ENCODE data around the gene TASP1. TPM values are rescaled to one million over a fixed set of nuclear protein-coding genes. Genes with fewer than 3 reads are reported as not detected.

The TASP1 gene
- total RNA-seq, 1 donor from 2014 or later = 22.8 TPM

DNA sequence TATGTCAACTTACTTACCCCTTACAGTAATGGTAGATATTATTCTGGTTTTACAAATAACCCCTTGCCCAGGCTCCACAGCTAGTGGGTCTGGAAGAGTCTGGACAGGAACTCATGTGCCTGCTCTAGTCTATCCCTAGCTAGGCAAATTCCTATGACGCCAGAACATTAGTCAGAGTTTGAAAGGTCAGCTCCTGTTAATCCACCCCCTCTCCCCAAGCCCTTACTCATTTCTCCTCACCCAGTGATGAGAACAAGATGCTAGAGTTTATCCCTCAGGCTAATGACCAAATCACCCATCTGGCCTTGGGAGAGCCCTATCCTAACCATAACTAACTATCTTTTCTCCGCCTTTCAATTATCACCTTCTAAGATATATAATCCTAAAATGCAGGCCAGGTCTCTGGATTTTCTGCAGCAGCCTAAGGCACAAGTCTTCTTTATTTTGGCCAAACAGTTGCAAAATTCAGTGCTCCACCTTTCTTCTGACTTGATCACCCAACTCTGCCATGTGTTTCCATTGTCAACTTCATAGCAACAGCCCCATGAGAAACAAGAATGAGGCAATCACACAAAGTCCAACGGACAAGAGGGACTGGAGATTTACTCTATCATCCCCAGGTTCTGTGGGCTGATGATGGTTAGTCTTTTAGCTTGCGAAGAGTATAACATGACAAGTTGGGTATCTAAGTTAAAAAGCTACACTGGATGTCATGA is 113.3 kb downstream of the TASP1 start:
- no peak overlapping the region for H3K4me3 Mint-ChIP-seq
- H3K27ac Mint-ChIP-seq = no peak overlapping the region
- no peak for DNase-seq (ENCODE audit: low spot score in 2 of 2, unreplicated experiment in 2 of 2)
- no peaks in the 10 kb centered on the region for H3K4me1 Mint-ChIP-seq
- peaks cover 38% of the 10 kb centered on the region for H3K36me3 Mint-ChIP-seq
- H3K27me3 Mint-ChIP-seq (ENCODE audit: low read depth) = no peaks in the 10 kb centered on the region
- TF ChIP-seq, protein P1, sequence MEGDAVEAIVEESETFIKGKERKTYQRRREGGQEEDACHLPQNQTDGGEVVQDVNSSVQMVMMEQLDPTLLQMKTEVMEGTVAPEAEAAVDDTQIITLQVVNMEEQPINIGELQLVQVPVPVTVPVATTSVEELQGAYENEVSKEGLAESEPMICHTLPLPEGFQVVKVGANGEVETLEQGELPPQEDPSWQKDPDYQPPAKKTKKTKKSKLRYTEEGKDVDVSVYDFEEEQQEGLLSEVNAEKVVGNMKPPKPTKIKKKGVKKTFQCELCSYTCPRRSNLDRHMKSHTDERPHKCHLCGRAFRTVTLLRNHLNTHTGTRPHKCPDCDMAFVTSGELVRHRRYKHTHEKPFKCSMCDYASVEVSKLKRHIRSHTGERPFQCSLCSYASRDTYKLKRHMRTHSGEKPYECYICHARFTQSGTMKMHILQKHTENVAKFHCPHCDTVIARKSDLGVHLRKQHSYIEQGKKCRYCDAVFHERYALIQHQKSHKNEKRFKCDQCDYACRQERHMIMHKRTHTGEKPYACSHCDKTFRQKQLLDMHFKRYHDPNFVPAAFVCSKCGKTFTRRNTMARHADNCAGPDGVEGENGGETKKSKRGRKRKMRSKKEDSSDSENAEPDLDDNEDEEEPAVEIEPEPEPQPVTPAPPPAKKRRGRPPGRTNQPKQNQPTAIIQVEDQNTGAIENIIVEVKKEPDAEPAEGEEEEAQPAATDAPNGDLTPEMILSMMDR (IDR thresholded peaks at IDR 0.05; ENCODE audit: unreplicated experiment) = no peak
- peaks cover 12% of the 10 kb centered on the region for H3K9me3 Mint-ChIP-seq

DNA sequence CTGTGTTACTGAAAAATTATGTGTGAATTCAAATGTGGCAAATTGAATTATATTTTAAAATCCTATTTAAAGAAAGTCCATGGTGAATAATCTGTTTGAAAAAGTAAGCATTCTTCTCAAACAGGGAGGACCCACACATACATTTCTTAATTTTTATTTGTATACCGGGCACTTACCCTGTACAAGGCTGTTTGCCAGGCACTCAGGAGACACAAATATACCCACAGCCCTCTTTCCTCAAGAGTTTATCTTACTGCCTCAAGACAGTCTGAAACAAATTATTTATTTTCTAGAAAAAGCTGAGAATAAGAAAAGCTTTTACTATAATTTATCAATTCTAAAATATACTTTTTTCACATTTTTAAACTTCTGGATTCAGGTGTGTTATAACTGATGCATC is 114.4 kb downstream of the TASP1 start:
- no peak overlapping the region for H3K27ac Mint-ChIP-seq
- H3K9me3 Mint-ChIP-seq = peaks cover 12% of the 10 kb centered on the region
- H3K27me3 Mint-ChIP-seq (ENCODE audit: low read depth) = no peaks in the 10 kb centered on the region
- peaks cover 38% of the 10 kb centered on the region for H3K36me3 Mint-ChIP-seq
- no peaks in the 10 kb centered on the region for H3K4me1 Mint-ChIP-seq
- TF ChIP-seq, protein P1 (IDR thresholded peaks at IDR 0.05; ENCODE audit: unreplicated experiment) = no peak
- DNase-seq (ENCODE audit: low spot score in 2 of 2, unreplicated experiment in 2 of 2) = no peak
- no peak overlapping the region for H3K4me3 Mint-ChIP-seq

DNA sequence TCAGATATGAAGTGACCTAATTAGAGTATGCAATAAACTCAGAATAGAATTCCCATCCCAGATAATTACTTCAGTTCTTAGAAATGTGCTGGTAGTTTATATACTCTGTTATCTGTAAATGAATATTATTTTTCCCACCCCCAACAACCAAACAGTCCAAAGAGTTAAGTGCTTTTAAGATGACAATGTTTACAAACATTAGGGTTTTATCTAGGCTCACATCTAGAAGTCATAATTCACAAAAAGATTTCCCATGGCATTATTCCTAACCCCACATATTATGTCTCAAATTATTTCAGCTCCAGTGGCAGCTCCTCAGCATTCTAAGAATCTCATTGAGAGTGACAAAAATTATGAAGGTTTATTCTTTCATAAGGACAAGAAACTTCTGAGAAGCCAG is 120.9 kb downstream of the TASP1 start:
- TF ChIP-seq, protein P1 (IDR thresholded peaks at IDR 0.05; ENCODE audit: unreplicated experiment) = no peak
- DNase-seq (ENCODE audit: low spot score in 2 of 2, unreplicated experiment in 2 of 2) = no peak

DNA sequence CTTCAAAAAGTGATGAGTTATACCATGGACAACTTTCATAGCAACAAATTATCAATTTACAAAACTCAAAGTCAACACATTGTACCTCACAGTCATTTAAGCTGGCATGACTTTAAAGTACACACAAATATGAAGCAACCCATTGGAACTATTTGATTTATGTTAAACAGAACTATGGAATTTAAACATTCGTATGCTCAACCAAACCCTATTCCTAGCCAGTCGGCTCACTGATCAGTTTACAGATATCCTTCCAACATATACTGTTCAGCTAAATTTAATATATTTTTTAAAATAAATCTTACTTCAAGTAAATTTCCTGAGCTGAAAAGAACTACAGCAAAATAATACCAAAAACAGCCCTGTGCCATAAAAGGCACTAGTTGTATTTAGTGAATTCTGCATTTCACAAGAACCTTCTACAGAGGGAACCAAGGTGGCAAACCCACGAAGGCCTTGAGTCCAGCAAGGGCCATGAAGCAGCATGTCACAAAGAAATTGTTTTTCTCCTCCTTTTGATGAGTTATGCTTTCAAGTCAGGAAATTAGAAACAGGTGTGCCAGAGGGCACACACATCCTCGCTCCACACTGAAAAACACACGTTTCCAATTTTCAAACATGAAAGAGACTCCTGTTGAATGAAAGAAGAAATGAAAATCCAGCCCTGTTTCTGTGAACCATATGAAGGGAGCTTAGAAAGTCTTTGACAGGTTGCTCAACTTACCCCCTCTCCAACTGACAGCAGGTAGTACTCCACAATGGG is 122.8 kb downstream of the TASP1 start:
- H3K9me3 Mint-ChIP-seq = peaks cover under 1% of the 10 kb centered on the region
- H3K4me3 Mint-ChIP-seq = no peak overlapping the region
- H3K4me1 Mint-ChIP-seq = peaks cover 14% of the 10 kb centered on the region
- DNase-seq (ENCODE audit: low spot score in 2 of 2, unreplicated experiment in 2 of 2) = no peak
- H3K36me3 Mint-ChIP-seq = peaks cover 19% of the 10 kb centered on the region
- TF ChIP-seq, protein P1 (IDR thresholded peaks at IDR 0.05; ENCODE audit: unreplicated experiment) = no peak
- H3K27me3 Mint-ChIP-seq (ENCODE audit: low read depth) = no peaks in the 10 kb centered on the region
- peak overlapping the region; percentile 68 for H3K27ac Mint-ChIP-seq

More for the DNA sequence above, 120.9 kb downstream of the TASP1 start:
- H3K36me3 Mint-ChIP-seq = peaks cover 23% of the 10 kb centered on the region
- no peaks in the 10 kb centered on the region for H3K27me3 Mint-ChIP-seq (ENCODE audit: low read depth)
- no peak overlapping the region for H3K4me3 Mint-ChIP-seq
- H3K4me1 Mint-ChIP-seq = peaks cover 14% of the 10 kb centered on the region
- no peak overlapping the region for H3K27ac Mint-ChIP-seq
- H3K9me3 Mint-ChIP-seq = peaks cover 12% of the 10 kb centered on the region

DNA sequence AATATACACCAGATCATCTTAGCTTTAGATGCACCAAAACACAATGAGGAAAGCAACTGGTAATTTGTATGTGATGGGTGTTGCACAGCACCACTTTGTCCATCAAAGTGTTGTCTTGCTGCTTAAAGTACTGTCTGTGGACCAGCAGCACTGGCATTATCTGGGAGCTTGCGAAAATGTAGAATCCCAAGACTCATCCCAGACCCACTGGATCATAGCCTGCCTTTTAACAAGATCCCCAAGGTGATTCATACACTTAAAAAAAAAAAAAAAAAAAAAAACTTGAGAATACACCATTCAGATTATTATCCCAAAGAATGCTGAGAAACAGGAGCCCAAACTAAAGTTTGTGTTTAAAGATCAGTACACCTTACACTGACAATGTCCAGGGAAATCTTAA is 123.4 kb downstream of the TASP1 start:
- no peaks in the 10 kb centered on the region for H3K27me3 Mint-ChIP-seq (ENCODE audit: low read depth)
- peaks cover 5% of the 10 kb centered on the region for H3K9me3 Mint-ChIP-seq
- TF ChIP-seq, protein P1 (IDR thresholded peaks at IDR 0.05; ENCODE audit: unreplicated experiment) = no peak
- no peak overlapping the region for H3K4me3 Mint-ChIP-seq
- no peak overlapping the region for H3K27ac Mint-ChIP-seq
- DNase-seq (ENCODE audit: low spot score in 2 of 2, unreplicated experiment in 2 of 2) = no peak
- peaks cover 22% of the 10 kb centered on the region for H3K36me3 Mint-ChIP-seq
- H3K4me1 Mint-ChIP-seq = peaks cover 14% of the 10 kb centered on the region

Measured in mesothelial cell of epicardium (in vitro differentiated cells).